GM11168 (cell line): ENCODE results near the gene AKR1C2.
"Not testable (repeated sequence)": the region's sequence is repeated elsewhere in the genome, so short reads cannot be mapped to it uniquely, and the experiment has no call there.

ENCODE experiments used
- in situ Hi-C: fragments of 300-500 bp; cut with MboI; formaldehyde crosslinking; loops from one replicate; pipeline ENCODE4 v1.12.0; 2022; ENCODE audit warnings: low sequenced_read_pairs; ENCODE audit not compliant: unreplicated experiment

Gene AKR1C2

DNA sequence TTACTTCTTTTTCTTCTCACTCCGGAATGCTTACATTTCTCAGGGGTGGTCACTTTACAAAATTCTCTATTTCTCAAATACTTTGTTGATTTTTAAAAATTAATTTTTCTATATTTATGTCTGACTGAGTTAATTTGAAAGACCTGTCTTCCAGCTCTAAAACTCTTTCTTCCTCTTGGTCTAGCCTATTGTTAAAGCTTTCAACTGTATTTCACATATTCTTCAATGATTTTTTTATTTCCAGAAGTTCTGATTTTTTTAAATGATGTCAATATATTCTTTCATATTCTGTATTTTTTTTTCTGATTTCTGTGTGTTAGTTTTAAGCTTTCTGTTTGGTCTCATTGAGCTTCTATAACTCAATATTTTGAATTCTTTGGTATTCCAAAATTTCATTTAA is 27.3 kb upstream of the AKR1C2 start:
- in situ Hi-C loops, result no loop called here

DNA sequence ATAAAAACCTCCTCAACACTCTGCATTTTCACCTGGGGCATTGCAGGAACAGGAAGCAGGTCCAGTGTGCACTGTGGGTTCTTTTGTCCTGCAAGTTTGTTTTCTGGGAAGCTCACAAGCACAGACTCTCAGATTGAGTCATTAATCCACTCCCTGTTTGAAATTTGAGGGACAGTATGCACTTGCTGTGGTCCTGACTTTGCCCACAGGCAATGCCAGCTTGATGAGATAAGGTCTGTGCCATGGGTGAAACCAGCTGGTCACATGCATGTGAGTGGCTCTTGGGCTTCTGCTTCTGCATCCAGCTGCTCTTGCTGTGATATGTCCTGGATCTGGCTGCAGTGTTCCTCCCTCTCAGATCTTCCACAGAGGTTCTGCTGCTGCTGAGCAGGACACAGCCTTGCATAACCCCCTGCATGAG is 21.8 kb upstream of the AKR1C2 start:
- in situ Hi-C loops, result not testable (repeated sequence)

DNA sequence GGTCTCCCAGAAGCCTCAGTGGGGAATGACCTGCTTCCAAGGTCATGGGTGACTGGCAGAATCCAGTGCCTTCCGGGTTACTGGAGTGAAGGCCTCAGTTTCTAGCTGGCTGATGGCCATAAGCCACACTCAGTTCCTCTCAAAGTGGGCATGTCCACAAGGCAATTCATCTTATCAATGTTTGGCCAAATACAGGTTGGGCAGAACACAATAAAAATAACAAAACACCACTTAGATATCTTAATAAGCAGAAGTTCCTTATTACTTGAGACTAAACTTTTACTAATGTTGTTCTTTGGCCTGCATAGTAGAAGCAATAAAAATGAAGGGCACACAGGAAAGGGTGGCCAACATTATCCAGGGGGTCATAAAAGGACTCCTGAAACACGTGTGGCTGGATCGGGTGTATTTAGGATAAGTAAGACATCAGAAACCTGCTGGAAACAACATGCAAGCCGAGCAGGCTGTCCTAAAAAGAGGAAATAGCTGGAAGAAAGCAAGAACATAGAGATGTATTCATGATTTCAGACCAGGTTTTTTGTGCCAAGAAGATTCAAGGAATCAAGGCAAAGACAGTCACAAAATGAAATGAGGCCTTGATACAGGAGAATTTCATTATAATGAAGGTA is 19.6 kb upstream of the AKR1C2 start:
- in situ Hi-C loops, result no loop called here

DNA sequence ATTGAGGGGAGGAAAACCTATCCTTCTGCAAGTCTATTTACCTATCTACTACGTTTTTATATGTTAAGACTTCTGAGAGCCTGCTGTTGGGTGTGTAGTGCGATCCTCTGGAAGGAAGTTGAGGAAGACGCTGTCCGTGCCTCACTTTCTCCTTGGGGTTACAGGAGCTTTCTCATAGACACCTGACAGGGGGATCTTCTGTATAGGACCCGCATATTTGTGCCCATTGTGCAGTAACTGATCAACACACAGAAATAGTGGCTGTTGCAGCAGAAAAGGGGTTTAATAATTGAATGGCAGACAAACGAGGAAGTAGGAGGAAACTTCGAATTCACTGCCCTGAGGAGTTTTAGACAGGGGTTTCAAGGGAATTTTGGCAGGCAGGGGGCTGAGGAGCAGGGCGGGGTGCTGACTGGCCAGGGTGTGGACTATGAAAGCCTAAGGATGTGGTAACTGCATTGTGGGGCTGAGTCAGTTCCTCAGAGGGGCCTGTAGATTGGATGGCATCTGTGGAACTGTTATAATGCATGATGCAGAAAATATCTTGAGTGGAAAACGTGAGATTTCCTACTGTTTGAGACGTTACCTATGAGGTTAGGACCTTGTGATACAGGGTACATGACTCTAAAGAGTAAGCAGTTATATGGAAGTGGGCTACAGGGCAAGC is 18.1 kb upstream of the AKR1C2 start:
- in situ Hi-C loops, result not testable (repeated sequence)

DNA sequence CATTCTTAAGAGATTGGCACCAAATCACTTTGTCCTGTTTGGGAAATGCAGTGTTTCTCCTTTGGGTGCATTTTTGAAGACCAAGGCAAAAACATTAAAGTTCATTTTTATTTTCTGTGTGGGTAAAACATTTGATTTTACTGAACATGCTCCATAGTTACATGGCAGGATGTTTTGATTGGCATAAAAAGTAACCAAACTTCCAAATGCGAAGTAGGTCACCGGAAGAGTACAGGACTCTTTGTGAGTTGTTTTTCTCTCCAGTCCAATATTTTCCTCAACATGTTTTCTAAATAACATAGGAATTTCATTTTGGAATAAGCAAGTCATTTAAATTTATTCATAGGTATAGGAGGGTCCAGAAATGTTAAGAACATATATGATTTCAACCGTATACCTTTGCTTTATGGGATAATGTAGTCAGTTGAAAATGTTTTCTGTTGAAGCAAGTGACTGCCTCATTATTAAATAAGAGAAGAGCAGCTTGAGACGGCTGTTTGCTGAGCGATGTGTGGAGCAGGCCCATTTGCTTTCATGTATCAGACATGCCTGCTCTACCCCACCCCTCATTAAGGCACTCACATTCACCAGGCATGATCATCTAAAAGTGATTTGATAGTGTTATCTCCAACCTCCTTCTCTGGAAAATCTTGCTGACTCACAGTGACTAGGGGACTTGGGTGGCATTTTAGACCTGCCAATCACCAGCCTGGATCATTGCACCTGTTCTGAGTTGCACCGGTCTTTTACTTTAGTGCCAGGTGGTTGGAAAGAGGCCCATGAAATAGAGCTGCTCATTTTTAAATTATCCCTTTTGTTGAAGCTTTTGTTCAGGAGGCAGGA is 16.3 kb upstream of the AKR1C2 start:
- in situ Hi-C loops, result not testable (repeated sequence)

DNA sequence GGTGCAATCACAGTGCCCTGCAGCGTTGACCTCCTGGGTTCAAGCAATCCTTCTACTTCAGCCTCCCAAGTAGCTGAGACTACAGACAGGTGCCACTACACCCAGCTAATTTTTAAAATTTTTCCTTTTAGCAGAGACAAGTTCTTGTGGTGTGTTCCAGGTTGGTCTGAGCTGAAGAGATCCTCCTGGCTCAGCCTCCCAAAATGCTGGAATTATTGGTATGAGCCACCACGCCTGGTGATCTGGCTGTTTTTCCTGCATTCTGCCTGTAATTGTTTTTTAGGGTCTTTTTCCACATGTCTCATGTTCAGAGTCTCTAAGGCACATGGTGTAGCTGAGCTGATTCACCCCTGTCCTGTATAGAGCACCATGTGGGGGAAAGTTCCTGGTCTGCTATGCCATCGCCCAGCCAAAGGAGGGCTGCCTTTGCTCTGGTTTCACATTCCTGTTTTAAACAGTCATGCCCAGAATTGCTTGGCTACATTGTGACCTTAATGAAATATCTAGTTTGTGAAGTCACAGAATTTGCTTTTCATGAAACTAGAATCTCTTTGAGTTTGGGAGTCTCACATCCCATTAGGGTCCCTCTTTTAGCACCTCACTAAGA is 15.1 kb upstream of the AKR1C2 start:
- in situ Hi-C loops, result not testable (repeated sequence)

DNA sequence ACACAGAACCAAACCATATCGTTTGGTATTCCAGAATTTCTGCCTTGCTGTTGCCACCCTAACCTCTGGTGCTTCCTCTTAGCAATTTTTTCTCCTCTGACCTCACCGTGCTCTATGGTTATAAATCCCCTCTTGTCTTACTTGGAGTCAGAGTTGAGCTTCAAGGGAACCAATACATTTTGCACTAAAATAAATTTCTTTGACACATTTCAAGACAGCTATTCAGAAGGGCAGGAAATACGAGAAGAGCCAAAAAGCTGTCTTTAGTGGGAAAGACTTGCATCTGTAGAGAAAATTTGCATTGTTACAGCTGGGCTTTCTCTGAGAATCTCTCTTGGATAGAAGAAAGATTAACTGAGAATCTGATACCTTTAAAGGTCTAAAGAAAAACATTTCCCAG is 14.5 kb upstream of the AKR1C2 start:
- in situ Hi-C loops, result no loop called here

DNA sequence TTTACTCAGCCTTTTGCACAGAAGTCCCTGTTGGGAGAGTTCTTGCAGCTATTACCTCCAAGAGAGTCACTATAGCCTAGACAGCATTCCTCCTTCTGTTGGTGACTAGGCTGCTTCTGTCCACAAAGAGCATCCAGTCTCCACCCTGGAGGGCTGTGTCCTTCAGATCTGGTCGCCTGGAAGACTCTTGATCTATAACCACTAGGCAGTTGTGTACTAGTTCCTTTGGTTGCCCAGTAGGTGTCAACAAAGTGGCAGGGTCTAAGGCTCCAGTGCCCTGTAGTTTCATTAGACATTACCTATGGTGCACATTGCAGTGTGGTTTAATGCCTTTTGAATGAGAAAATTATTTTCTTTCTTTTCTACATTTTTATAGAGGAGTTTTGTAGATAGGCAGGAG is 11.3 kb upstream of the AKR1C2 start:
- in situ Hi-C loops, result no loop called here

DNA sequence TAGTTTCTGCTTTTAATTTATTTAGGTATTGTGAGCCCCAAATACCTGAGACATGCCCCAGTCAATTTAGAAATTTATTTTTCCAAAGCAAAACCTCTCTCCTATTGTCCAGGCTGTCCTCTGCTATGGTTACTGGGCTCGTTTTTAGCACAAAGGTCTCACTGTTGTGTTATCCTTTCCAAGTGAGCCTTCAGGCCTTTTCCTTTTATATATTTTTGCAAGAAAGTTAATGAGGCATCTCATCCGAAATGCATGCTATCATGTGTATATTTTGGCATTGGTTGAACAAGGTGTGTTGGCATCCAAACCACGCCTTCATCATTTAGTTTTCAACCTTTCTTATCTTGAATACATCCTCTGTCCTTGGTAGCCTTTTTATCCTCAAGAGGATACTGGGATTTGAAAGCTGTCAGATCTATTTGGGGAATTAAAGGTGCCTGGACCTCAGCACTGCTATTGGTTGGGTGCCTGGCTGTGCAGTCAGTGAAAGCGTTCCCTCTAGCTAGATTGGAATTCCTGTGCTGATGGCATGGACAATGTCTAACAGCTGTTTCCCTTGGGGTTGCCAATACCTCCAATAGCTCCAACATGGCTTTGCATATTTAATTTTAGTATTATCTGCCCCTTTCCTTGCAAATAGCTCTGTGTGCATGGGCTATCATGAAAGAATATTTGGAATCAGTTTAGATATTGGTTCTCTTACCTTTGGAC is 10.7 kb upstream of the AKR1C2 start:
- in situ Hi-C loops, result not testable (repeated sequence)

DNA sequence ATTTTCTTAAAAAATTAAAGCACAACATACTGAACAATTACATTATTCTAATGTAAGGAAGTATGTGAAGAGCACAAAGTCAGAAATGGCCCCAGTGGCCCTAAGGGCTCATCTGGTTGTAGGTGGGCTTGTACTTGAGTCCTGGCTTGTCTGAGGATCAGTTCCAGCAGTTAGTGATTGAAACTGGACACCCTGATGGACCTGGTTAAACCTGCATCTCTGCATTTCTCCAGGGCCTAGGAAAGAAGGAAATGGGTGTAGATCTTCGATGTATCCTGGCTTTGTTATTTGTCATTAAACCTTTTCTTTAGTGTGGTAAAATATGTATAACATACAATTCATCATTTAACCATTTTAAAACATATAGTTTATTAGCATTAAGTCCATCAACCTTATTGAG is 9.7 kb upstream of the AKR1C2 start:
- in situ Hi-C loops, result no loop called here

DNA sequence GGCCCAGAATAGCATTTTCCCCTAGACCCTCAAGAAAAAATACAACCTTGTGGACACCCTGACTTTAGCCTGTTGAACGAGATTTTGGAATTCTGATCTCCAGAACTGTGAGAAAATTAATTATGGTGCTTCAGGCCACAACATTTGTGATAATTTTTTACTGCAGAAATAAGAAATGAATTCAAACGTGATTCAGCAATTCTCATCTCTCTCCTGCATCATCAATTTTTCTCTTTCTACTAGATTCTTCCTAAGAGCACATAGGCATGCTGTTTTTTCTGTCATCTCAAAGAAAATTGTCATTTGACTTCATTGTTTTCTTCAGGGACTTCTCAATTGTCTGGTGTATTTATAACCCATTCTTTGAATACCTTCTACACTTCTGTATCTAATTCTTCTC is 8.9 kb upstream of the AKR1C2 start:
- in situ Hi-C loops, result no loop called here

DNA sequence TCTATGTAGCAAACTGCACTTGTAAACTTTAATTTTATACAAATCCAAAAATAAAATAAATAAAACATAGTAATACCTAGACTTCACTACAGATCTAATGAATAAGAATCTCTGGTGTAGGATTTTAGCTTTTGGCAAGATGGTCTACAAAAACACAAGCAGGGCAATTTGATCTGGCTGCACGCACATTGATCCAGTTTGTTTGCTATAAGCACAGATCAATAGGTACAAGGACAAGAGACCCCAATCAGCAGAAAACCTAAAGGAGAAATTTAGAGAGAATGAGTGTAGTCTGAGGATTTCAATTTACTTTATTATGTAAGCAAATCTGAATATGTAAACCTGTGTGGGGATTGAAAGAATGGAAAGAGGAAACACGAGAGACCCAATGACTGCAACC is 7.7 kb upstream of the AKR1C2 start:
- in situ Hi-C loops, result not testable (repeated sequence)

DNA sequence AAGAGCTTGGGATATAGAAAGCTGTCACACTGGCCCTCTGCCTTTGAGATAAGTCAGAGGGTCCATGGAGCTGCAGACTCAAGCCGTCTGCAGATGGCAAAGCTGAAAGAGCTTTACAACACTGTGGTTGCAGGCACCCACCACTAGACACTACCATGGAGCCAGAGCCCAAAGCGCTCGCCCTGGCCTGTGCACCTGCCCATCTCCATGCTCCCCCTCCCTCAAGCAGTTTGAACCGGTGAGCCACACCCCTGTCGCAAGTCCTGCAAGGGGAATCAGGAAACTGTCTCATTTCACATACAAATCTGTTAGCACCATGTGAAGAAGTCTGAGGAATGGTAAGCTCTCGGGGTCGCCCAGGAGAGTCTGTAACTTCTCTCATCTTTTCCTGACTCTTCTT is 6.4 kb upstream of the AKR1C2 start:
- in situ Hi-C loops, result not testable (repeated sequence)

DNA sequence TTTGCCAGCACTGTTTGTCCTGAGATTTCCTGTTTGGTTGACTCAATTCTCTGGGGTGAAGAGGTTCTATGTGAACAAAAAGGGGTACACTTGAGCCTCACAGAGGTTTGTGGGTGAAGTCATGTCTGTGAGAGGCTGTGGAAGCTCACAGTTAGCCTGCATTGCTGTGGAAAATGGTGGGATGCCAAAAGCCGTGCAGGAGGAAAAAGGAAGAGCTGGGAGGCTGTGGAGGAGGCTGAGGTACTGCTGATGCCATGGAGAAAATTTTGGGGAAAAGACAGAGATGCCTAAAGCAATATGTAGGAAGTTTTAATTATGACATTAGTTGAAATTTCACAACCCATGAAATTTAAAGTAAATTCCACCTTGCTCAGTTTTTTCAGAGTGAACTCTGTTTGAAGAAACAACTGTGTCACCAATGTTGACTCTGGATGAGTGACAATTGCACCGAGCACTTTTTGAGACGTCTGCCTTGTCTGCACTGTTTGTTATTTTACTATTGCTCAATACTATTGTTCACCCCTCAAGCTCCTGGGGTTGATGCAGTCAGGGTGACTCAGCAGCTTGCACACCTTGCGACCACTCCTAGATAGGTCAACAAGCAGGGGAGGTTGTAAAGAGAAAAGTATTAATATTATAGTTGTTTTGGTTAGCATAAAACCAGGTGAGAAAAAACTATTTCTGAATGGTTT is 5.3 kb upstream of the AKR1C2 start:
- in situ Hi-C loops, result loop anchor here (5.0 kb wide), 1 partner anchor 52 kb away; no protein-coding TSS in a partner anchor

DNA sequence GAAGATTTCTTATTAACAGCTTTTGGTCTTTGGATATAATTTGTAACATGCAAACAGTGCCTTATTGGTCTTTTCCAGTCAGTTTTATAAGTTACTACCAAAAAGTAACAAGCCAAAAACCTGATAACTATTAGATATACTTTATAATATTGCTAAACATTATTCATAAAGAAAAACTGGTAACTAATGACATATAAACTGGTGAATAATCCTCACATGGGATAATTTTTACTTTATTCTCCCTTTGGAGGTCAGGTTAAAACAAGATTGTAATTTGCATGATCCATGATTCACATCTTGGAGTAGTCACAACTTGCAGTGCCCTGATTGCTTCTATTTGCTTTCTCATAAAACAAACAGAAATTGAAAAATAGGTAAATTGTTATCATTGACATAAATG is 844 bp upstream of the AKR1C2 start:
- in situ Hi-C loops, result not testable (repeated sequence)

DNA sequence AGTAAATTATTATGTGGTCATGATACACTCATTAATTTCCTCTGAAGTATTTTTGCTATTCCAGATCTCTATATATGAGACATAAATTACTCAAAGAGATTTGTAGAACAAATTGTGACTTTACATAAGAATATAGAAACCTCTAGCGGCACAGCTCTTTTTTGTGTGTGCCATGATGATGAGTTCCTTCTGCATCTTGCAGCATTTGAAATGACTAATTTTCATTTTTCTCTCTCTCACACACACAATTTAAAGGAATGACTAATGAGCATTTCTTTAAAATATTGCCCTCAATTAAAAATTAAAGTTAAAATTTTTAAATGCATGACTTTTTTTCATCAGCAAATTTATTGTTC is 351 bp upstream of the AKR1C2 start:
- in situ Hi-C loops, result not testable (repeated sequence)

DNA sequence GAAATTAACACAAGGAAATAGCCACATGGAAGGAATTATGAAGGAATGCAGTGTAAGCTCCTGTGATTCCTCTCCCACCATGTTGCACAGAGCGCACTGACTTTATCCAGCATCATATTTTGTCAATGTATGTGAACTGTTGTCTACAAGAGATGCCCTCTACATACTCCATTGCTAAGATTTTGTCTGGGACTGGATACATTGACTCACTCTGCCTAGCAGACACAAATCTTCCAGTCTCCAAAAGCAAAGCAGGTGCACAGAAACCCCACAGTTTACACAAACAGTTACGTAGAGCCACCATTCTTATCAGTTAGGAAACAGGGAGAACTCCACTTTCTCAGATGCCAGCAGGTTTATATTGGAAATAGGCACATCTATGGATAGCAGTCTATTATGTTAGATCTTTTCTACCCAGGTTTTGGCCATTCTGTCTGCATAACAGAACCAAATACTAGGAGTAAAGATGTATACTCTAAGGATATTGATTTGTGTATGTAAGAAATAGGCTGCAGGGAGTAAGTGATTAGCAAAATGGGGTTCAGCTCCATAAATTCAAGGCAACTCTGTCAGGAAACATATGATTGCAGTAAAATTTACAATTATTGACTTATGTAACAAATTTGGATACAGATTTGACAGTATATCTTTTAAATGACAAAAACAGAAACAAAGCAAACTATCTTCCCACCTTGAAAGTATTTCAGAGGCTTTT is 1.5 kb downstream of the AKR1C2 start:
- in situ Hi-C loops, result no loop called here

DNA sequence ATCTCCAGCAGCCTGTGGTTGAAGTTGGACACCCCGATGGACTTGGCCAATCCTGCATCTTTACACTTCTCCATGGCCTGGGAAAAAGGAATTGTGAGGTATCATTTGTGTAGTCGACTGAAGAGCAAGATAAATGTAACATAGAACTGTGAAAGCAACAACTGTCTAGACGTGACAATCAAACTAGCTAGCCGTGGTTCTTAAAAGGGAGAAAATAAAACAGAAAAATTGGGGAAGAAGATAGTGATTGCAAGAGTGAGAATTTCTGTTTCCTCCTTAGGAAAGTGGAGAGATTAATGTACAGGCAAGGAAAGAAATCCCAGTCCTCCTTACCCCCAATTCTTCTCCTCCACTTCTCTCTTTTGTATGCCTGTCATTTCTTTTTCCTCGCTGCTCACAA is 5.0 kb downstream of the AKR1C2 start:
- in situ Hi-C loops, result no loop called here

DNA sequence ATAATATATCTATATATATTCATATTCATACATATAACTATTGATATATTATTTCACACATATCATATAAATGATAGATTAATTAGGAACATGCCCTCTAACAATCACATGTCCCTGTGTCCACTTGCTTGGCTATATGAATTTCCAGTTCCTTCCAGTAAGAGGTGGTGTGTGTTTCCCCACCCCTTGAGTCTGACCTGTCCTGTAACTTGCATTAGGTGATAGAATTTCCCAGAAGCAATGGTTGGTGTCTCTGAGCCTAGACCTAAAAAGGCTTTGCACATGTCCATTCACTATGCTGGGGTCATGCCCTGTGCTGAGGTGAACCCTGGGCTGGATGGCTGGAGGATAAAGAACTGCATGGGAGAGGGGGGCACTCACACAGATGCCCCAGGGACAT is 9.4 kb downstream of the AKR1C2 start:
- in situ Hi-C loops, result not testable (repeated sequence)
